HG03571 (cell line): Measurements from ENCODE around the gene RAB3C.
"Not testable (repeated sequence)": the region's sequence is repeated elsewhere in the genome, so short reads cannot be mapped to it uniquely, and the experiment has no call there.

ENCODE experiments used
- ATAC-seq: cut with Tn5 transposase; IDR thresholded peaks from one replicate; pipeline ENCODE4 v1.9.1; 2021; ENCODE audit not compliant: unreplicated experiment

The RAB3C gene

GRCh38 chr5:58600613-58601012, 17.7 kb downstream of the RAB3C start:
- ATAC-seq = not testable (repeated sequence)

DNA sequence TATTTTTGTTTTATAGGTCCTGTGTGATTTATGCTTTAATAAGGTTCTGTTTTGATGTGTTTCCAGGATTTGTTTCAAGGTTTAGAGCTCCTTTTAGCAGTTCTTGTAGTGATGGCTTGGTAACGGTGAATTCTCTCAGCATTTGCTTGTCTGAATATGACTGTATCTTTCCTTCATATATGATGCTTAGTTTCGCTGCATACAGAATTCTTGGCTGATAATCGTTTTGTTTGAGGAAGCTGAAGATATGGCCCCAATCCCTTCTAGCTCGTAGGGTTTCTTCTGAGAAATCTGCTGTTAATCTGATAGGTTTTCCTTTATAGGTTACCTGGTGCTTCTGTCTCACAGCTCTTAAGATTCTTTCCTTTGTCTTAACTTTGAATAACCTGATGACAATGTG, 20.0 kb downstream of the RAB3C start:
- ATAC-seq = not testable (repeated sequence)

DNA sequence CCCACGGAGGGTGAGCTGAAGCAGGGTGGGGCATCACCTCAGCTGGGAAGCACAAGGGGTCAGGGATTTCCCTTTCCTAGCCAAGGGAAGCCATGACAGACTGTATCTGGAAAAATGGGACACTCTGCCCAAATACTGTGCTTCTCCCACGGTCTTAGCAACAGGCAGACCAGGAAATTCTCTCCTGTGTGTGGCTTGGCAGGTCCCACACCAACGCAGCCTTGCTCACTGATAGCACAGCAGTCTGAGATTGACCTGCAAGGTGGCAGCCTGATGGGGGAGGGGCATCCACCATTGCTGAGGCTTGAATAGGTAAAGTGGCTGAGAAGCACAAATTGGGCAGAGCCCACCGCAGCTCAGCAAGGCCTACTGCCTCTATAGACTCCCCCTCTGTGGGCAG, 23.2 kb downstream of the RAB3C start:
- ATAC-seq = no peak

GRCh38 chr5:58615972-58616371, 33.1 kb downstream of the RAB3C start:
- ATAC-seq = no peak

DNA sequence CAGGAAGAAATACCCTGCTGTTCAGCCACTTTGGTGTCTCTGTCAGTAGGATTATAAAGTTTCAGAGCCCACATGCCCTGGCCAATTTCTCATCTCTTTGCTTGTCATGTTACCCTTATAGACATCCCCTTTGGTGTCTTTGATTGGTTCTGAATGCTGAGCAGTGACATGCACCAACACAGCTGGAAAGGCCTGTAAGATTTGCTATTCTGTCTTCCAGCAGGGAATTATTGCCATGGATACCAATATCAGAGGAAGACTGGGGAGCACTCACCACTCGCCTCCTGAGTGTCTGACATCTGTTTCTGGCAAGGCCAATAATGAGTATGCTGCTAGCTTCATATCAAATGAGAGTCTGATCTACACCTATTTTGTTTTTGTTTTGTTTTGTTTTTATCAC, 34.4 kb downstream of the RAB3C start:
- ATAC-seq = no peak

- no peak for ATAC-seq
Observed at GRCh38 chr5:58620336-58620735, 37.5 kb downstream of the RAB3C start.

- ATAC-seq = no peak
Observed at GRCh38 chr5:58622936-58623871, 40.3 kb downstream of the RAB3C start.

DNA sequence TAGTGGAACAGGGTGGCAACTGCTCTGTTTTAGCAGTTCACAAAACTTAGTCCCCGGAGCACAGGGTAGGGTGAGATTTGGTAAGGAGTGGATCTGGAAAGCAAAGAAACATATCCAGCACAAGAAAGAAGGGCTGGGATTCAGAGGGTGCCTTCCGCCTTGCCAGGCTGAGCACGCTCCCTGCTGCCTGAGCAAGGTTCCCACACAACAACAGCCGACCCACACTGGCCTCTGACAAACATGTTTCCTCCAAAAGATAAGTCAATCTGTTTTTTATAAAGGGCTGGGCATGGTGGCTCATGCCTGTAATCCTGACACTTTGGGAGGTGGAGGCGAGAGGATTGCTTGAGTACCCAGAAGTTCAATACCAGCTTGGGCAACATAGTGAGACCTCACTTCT, 45.8 kb downstream of the RAB3C start:
- ATAC-seq = no peak

DNA sequence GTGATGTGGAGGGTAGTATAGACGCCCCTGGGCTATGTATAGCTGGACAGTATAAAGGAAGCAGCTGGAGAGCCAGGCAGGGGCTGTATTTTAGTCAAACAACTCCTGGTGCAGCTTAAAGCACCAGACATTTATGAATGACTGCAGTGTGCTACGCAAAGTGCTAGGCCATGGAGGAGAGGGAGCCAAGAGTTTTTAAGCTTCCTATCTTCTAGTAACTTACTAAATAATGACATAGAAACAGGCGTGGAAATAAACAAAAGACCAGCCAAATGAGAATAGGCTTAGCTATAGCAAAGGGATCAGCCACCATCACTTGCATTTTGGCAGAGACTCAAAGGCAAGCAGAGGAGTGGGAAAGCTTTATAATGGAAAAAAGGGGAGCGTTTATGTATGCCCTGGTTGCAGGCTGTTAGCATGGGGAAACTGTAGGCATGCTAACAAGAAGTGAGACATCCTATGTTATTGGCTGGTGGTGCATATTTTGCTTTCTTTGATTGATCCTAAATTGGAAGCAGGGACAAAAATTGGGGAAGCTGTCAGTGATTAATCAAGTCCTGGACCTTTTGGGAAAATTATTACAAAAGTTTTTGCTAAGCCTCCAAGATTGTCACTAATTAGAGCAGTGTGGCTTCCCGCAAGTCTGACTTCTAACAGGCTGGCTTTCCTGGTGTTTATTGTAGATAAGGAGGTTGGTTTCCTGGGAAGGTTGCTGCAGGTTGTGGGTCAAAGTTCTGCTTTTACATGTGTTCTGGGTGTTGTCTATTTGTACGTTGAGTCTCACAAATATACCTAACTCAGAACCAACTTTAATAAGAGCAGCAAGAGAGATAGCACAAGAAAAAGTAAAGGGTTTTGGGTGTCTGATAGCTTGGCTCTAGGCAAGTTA, 46.6 kb downstream of the RAB3C start:
- ATAC-seq = no peak

DNA sequence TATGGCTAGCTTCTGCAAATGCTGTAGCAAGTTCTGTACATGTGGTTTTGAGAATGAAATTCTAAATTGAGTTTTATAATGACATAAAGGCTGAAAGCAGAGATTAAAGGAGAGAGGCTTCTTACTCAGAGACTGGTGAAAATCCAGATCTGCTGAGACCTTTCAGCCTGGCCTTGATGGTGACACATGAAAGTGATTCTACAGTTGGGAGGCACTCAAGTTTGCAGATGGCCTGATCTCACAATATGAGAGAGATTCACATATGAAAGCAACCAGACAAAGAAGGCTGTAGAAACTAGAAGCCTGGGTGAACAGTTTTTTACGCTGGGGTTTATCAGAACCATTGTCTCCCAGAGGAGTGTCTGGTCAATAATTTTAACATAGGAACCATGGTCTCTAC, 49.0 kb downstream of the RAB3C start:
- ATAC-seq = no peak

DNA sequence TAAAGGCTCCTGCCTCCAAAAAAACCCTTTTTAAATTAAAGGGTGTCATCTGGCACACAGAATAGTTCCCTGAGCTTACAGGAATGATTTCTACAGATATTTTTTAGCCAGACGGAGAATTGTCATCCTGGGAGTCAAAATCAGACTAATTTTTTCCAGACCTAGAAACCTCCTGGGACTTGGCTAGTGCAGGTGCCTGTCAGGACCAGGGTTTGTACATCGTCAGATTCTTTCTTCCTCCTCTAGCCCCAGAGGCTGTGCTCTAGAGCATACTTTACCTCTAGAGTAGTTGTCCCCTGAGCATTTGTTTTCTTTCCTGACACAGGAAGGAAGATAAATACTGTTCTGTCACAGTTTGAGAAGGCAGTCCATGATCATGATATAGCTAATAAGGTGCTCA, 52.5 kb downstream of the RAB3C start:
- no peak for ATAC-seq

DNA sequence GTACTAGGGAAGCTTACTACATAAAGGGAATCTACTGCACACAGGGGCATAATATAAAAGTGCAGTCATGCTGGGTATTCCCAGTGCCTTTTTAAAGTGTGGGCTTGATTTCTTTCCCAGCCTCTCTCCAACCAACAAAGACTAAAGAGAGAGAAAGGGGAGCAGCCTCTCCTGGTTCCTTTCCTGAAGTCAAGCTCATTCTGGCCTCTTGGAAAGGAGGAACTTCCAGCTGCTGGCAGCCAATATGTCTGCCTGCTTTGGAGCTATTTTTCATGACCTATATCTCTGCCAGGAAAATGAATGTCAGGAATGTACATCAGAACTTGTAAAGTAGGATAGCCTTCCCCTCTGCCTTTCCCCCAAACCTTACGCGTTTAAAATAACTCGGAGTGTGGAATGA, 57.1 kb downstream of the RAB3C start:
- no peak for ATAC-seq

DNA sequence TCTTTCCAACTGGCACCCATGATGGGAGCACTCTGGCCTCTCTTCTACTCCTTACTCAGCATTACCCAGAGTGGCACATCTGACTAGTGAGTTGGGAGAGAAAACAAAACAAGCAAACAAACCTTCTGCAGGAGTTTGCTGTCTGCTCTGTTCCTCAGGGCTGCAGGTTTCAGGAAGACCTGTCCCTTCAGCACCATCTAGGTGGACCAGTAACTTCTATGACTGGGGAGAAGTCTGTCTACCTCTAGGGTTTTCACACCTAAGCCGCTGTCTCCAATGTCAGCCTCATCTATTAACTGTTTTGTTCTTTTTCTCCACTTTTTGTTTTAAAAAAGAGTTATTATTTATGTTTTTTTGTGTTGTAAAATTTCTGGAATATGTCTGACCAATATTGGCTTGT, 58.7 kb downstream of the RAB3C start:
- no peak for ATAC-seq

DNA sequence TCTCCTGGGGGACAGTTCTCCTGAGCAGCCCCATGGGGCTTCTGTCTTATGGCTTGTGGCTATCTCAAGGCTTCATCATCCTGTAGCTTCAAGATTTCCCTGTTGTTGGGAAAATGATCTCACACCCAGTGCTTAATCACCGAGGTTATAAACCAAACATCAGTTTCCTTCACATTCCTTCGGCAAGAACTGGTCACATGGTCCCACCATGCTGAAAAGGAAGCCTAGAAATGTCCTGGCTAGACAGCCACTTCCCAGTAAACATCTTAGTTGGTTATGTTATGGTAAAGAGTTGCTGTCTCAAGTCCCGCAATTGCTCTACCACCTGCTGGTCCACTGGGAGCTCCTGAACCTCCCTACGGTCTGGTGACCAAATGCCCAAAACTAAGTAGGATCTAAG, 66.0 kb downstream of the RAB3C start:
- no peak for ATAC-seq

DNA sequence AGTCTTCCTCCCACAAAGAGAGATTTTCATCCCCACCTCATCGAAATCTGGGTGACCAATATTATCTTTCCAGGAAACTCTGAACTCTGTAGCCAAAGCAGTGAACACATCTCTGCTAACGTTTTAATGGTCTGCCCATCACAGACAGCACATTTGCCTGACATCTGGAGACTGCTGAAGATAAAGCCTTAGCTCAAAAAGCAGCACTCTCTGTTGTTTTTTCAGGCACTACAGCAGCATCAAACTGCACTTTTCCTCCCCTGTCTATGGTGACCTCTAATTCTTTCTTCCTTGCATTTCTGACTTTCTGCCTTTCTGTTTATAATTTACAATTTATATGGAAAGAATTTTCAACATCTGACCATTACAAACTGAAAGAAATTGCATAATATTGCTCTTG, 66.8 kb downstream of the RAB3C start:
- no peak for ATAC-seq

- ATAC-seq = no peak
Observed at GRCh38 chr5:58653521-58653920, 70.6 kb downstream of the RAB3C start.

DNA sequence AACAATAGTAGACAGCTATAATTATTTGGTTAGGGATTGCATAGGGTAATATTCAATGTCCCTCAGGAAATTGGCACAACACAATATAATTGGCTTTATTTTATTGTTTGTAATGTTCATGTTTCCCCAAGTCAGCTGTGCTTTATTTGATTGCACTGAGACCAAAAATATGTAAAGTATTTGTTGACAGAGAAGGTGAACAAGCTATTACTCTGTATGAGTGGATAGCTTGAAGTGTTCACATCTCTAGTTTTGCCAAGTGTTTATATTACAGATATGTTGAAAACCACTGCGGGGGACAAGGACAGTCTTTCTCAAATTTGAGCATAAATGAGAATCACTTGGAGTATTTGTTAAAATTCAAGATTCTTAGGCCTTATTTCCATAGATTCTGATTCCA, 83.3 kb downstream of the RAB3C start:
- ATAC-seq = no peak

DNA sequence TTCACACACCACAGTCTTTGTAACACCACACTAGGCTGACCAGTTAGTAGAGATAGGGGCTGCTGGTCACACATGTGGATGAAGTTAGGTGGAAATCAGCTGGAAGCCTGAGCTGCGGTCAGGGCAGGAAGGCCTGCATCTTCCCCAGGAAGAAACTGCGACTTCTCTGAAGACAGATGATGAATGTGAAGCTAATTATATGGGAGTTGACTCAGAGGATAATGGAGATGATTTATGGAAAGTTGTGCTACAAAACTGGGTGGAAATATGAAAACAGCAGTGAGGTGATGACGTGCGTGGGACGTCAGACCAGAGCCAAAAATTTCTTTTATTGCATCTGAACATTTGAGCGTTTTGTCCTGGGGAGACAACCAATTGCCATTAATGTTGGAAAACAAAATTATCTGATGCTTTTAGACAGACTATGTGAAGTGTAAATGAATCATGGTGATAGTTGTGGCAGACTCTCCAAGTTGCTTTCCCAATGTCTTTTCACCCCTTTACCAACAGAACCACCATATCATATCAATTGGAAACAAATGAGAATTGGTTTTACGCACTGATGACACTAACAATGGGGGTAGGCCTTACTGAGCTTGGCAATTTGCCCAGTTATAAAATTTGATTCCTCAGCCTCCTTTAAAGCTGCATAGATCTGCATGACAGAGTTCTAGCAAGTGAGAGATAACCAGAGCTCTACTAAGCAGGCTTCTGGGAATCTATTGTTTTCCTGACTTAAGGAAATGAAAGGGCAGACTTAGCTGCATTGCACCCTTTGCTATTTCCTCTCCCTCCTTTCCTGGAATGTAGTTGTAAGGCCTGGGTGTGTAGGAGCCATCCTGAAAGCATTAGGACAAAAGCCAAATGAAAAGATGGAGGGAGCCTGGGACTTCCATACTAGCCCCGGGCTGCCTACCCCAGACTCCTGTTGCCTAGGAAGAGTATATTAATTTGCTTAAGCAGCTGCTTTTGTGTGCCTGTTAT, 84.0 kb downstream of the RAB3C start:
- ATAC-seq = no peak

DNA sequence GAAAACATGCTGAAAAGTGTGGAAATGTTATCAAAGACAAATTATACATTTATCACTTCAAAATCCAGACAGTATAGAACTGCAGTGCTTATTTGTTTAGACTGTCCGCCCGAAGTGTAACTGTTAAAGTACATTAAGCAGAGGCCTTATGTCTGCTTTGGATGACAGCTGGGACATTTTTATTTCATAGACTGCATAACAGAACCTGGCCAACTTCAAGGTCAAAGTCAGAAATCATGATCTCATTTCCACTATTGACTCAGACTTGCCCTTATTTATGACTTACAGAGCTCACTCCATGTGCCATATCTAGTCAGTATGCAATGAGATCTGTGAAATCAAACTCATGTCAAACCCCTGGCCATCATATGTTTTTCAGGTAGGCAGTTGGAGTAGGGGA, 87.7 kb downstream of the RAB3C start:
- ATAC-seq = no peak

DNA sequence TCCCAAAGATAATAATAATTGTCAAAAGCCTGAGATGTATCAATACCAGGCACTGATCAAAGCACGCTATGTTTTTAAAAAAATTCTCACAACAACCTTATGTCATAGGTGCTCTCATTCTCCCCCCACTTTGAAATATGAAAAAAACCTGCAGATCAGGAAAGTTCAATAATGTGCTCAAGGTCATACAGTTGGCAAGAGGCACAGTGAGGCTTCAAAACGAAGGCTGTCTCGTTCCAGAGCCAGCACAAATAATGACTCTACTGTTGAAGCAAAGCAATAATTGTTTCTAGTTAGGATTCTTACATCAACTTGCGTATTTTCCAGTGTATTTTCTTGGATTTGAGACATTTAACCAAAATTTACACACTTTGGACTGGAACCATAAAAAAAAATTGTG, 88.3 kb downstream of the RAB3C start:
- ATAC-seq = no peak

DNA sequence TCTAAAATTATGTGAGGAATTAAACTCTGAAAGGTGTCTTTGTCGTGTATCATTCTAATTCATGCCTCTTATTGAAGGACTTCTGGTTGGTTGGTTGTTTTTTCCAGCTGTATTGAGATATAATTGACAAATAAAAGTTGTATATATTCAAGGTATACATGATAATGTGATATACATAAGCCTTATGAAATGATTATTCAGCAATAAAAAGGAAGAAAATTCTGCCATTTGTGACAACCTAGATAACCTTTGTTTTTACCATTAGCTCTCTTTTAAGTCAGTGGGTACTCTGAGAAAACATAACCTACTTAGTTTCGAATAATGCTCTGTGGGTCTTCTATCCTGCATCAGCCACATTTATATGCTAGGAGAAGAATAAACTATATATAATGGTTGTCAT, 89.6 kb downstream of the RAB3C start:
- no peak for ATAC-seq
